ENCODE measurements around the gene SIK3.

The SIK3 gene

DNA sequence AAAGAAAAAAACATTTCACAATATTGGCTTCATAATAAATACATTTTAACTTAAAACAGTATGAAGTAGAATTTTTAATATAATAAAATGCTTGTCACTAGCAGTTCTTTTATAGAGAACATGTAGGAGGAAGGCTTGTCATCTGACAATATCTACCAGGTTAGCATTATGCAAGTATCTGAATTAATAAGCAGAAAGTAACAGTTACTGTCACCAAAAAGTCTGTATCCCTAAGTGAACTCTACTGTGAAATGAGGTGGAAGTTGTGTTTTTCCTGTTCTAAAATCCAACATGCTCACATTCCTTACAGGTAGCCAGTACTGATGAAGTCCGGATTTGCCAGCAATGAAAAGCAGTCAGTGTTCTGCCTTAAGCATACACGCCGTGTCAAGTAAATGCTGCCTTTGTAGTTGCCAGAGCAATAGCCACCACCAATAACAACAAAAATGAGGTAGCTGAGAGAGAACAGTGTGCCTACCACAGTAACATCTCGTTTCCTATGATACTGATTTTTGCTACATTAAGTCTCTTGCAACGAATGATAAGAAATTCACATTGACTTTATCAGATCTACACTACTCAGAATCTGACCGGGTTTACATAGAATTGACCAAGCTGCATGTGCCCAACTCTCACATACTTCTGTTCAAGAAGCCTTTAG lies 95.5 kb downstream of the SIK3 start:
- Histone ChIP-seq H3K4me1 (peaks cover 10% of the 10 kb centered on the region), H3K27me3 (no peaks in the 10 kb centered on the region), H3K36me3 (no peaks in the 10 kb centered on the region), H3K9me3 (no peaks in the 10 kb centered on the region), H3K4me3 (ENCODE audit: low read depth, low read length) (no peak overlapping the region)
- no peak for TF ChIP-seq CTCF (IDR thresholded peaks at IDR 0.05; ENCODE audit: low read depth, low read length)
- no peak for DNase-seq

GRCh38 chr11:117000014-117000737 lies 98.1 kb downstream of the SIK3 start:
- DNase-seq = no peak
- Histone ChIP-seq H3K4me1 (peaks cover 10% of the 10 kb centered on the region), H3K36me3 (no peaks in the 10 kb centered on the region), H3K27me3 (no peaks in the 10 kb centered on the region), H3K4me3 (ENCODE audit: low read depth, low read length) (no peak overlapping the region), H3K9me3 (no peaks in the 10 kb centered on the region)
- TF ChIP-seq CTCF (IDR thresholded peaks at IDR 0.05; ENCODE audit: low read depth, low read length) = no peak

DNA sequence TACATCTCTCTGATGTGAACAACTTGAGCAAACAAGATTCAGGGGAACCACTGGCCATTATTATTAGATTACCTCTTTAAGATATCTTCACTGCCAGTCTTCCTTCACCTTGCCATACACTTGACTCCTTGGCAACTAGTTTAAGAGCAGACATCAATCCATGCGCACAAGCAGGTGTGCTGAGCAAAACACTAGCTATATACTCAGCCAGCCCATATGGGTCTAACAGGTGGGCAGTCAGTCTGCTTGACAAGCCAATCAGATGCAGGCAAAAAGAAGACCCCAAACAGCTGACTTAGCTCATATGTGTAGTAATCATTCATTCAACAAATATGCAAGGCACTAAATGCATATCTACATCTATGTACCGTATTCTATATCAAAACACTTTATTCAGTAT lies 101.2 kb downstream of the SIK3 start:
- peaks cover 10% of the 10 kb centered on the region for H3K4me1 ChIP-seq
- no peak for TF ChIP-seq CTCF (IDR thresholded peaks at IDR 0.05; ENCODE audit: low read depth, low read length)
- no peaks in the 10 kb centered on the region for H3K36me3 ChIP-seq

DNA sequence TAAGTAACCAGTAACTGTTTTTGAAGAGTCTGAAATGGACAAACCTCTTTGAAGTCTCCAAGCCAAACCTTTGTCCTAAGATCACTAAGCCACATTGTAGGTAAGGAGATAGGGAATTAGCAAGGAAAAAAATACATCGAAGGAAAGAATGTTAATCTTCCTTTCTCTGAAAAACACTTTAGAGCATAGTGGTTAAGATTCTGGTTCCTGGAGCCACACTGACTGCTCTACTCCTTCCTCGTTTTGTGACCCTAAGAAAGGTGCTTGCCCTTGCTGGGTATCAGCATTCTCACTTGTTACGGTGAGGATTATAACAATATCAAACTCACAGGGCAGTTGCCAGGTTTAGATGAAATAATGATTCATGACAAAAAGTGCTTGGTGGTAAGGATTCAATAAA lies 104.0 kb downstream of the SIK3 start:
- TF ChIP-seq CTCF (IDR thresholded peaks at IDR 0.05; ENCODE audit: low read depth, low read length) = no peak
- Histone ChIP-seq H3K4me3 (ENCODE audit: low read depth, low read length) (no peak overlapping the region), H3K4me1 (no peaks in the 10 kb centered on the region; the same call in 1 of the 2 replicates), H3K36me3 (no peaks in the 10 kb centered on the region), H3K9me3 (no peaks in the 10 kb centered on the region), H3K27me3 (no peaks in the 10 kb centered on the region)
- DNase-seq = no peak

More for the DNA sequence above, 101.2 kb downstream of the SIK3 start:
- Histone ChIP-seq H3K4me3 (ENCODE audit: low read depth, low read length) (no peak overlapping the region), H3K9me3 (no peaks in the 10 kb centered on the region), H3K27me3 (no peaks in the 10 kb centered on the region)
- no peak for DNase-seq

DNA sequence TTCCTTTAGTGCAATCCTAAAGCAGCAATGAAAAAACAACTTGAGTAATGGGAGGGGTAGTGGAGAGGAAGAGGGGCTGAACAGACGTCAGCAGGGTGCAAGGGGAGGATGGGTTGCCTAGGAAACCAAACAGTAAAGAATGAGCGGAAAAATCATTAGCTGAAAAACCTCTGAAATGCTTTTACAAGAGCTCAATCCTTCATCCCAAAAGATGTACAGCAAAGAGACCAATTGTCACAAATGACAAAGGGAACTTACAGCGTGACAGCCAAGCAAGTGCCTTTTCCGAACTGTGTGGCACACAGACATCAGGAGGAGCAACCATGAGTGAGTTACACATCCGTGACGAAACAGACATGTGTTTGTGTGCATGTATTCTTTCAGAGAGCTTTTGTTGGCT lies 104.6 kb downstream of the SIK3 start:
- H3K4me3 ChIP-seq (ENCODE audit: low read depth, low read length) = no peak overlapping the region
- no peaks in the 10 kb centered on the region for H3K36me3 ChIP-seq
- TF ChIP-seq CTCF (IDR thresholded peaks at IDR 0.05; ENCODE audit: low read depth, low read length) = no peak
- H3K9me3 ChIP-seq = no peaks in the 10 kb centered on the region
- peak; percentile 15 for DNase-seq
- no peaks in the 10 kb centered on the region; the same call in 1 of the 2 replicates for H3K4me1 ChIP-seq
- H3K27me3 ChIP-seq = no peaks in the 10 kb centered on the region

- Histone ChIP-seq H3K27me3 (no peaks in the 10 kb centered on the region), H3K36me3 (no peaks in the 10 kb centered on the region), H3K4me3 (ENCODE audit: low read depth, low read length) (no peak overlapping the region), H3K9me3 (no peaks in the 10 kb centered on the region), H3K4me1 (no peaks in the 10 kb centered on the region; the same call in 1 of the 2 replicates)
- TF ChIP-seq CTCF (IDR thresholded peaks at IDR 0.05; ENCODE audit: low read depth, low read length) = no peak
- no peak for DNase-seq
These were observed 106.7 kb downstream of the SIK3 start for GRCh38 chr11:116991491-116991890.
